Small intestine (tissue), 7 donors: ENCODE measurements around the gene DOCK9. TPM values are rescaled to one million over a fixed set of nuclear protein-coding genes. Genes with fewer than 3 reads are reported as not detected.

Experiments
- DNase-seq, 2 donors: peaks; one replicate each; pipeline versions ENCODE4 v3.0.0 to v3.0.0-alpha.2; 2013
- FAIRE-seq: peaks from 2 replicates; lab custom pipeline; 2012; peaks lifted over from hg19 to GRCh38; lab: Jason Lieb, UNC
- H3K27ac ChIP-seq, 3 donors: one replicate each; pipeline ENCODE4 v1.5.1; 2013; ENCODE audit warnings: low read length in 2 of 3, mild to moderate bottlenecking in 2 of 3, control low read depth in 1 of 3, inconsistent platforms in 1 of 3, low read depth in 1 of 3, moderate library complexity in 1 of 3
- H3K27me3 ChIP-seq, 3 donors: one replicate each; pipeline ENCODE4 v1.6.1; 2013; ENCODE audit warnings: low read length in 3 of 3, inconsistent platforms in 1 of 3; ENCODE audit not compliant: control insufficient read depth in 3 of 3, insufficient read depth in 3 of 3
- H3K36me3 ChIP-seq, 3 donors: one replicate each; pipeline ENCODE4 v1.6.1; 2013; ENCODE audit warnings: low read length in 3 of 3, inconsistent platforms in 1 of 3, low read depth in 1 of 3, mild to moderate bottlenecking in 1 of 3, moderate library complexity in 1 of 3; ENCODE audit not compliant: control insufficient read depth in 3 of 3, insufficient read depth in 2 of 3
- H3K4me1 ChIP-seq, 3 donors: one replicate each; pipeline ENCODE4 v1.6.1; 2013; ENCODE audit warnings: low read length in 2 of 3, inconsistent platforms in 1 of 3, low read depth in 1 of 3, mild to moderate bottlenecking in 1 of 3, moderate library complexity in 1 of 3; ENCODE audit not compliant: control insufficient read depth in 3 of 3, insufficient read depth in 2 of 3
- H3K4me3 ChIP-seq, 3 donors: one replicate each; pipeline ENCODE4 v1.5.1; 2013; ENCODE audit warnings: low read length in 3 of 3, control low read depth in 1 of 3, inconsistent platforms in 1 of 3, low read depth in 1 of 3, mild to moderate bottlenecking in 1 of 3, moderate library complexity in 1 of 3
- H3K9me3 ChIP-seq, 2 donors: one replicate each; pipeline ENCODE4 v1.6.1; 2013; ENCODE audit warnings: low read depth in 1 of 2, low read length in 1 of 2; ENCODE audit not compliant: control insufficient read depth in 2 of 2, insufficient read depth in 1 of 2
- WGBS, 3 donors: extraction: QIAGEN DNeasy Blood & Tissue Kit; methylation state at CpG; one replicate each; pipeline ENCODE4 v1.1.7; 2013; 5-methylcytosine and 5-hydroxymethylcytosine counted together
- polyA plus RNA-seq, 4 donors: library from polyadenylated mRNA; stranded (reverse) in 3 of 4; unstranded in 1 of 4; fragments of 200-250 nt in 3 of 4; fragments of 120-200 nt in 1 of 4; gene quantifications; one replicate each; pipeline versions ENCODE4 v1.2.1 to v1.2.3, GENCODE V29; 2013
- donor health status: healthy with polysubstance abuse.
- donor health status: control.
- donor health status: control.
- donor health status: Bipolar disorder and iron deficiency.
- donor health status: healthy.

The DOCK9 gene
- polyA plus RNA-seq, 4 donors = 18.6 to 84.3 (median 37.0) TPM

GRCh38 chr13:98958443-98958794, 19.4 kb downstream of the DOCK9 start:
- FAIRE-seq (no peak), DNase-seq (no peak)
- 92 to 98% (median 95%) methylated on average over 3 of the region's 3 CpGs for WGBS, 3 donors
- Histone ChIP-seq H3K9me3 (peaks cover 0 to 1% of the 10 kb centered on the region in 2 donors), H3K4me3 (no peak overlapping the region), H3K27ac (no peak overlapping the region), H3K36me3 (no peaks in the 10 kb centered on the region), H3K27me3 (no peaks in the 10 kb centered on the region), H3K4me1 (peaks cover 0 to 5% (median 0%) of the 10 kb centered on the region in 3 donors)

GRCh38 chr13:98957731-98958442, 20.0 kb downstream of the DOCK9 start:
- peaks cover 0 to 5% (median 0%) of the 10 kb centered on the region in 3 donors for H3K4me1 ChIP-seq
- H3K27me3 ChIP-seq = no peaks in the 10 kb centered on the region
- H3K9me3 ChIP-seq = peaks cover 0 to 1% of the 10 kb centered on the region in 2 donors
- DNase-seq (no peak), FAIRE-seq (no peak)
- WGBS, 3 donors = 82 to 91% (median 83%) methylated on average over 3 of the region's 3 CpGs
- H3K4me3 ChIP-seq = no peak overlapping the region
- no peaks in the 10 kb centered on the region for H3K36me3 ChIP-seq
- no peak overlapping the region for H3K27ac ChIP-seq

GRCh38 chr13:98955336-98955735, 22.5 kb downstream of the DOCK9 start:
- Histone ChIP-seq H3K27ac (no peak overlapping the region), H3K27me3 (no peaks in the 10 kb centered on the region), H3K36me3 (no peaks in the 10 kb centered on the region), H3K9me3 (no peaks in the 10 kb centered on the region), H3K4me1 (peaks cover 0 to 5% (median 0%) of the 10 kb centered on the region in 3 donors), H3K4me3 (no peak overlapping the region)
- DNase-seq (no peak), FAIRE-seq (no peak)
- 95 to 97% (median 97%) methylated on average over 9 of the region's 9 CpGs for WGBS, 3 donors

GRCh38 chr13:98954313-98954712, 23.6 kb downstream of the DOCK9 start:
- no peak for FAIRE-seq
- Histone ChIP-seq H3K9me3 (no peaks in the 10 kb centered on the region), H3K27me3 (no peaks in the 10 kb centered on the region), H3K36me3 (no peaks in the 10 kb centered on the region), H3K4me3 (no peak overlapping the region), H3K27ac (no peak overlapping the region), H3K4me1 (peaks cover 0 to under 1% (median 0%) of the 10 kb centered on the region in 3 donors)
- DNase-seq = no peak
- WGBS, 3 donors = 84 to 95% (median 95%) methylated on average over 4 of the region's 4 CpGs

- Histone ChIP-seq H3K36me3 (no peaks in the 10 kb centered on the region), H3K4me3 (no peak overlapping the region), H3K27ac (no peak overlapping the region), H3K9me3 (no peaks in the 10 kb centered on the region), H3K27me3 (no peaks in the 10 kb centered on the region), H3K4me1 (no peaks in the 10 kb centered on the region)
- 92 to 97% (median 96%) methylated on average over 6 of the region's 6 CpGs for WGBS, 3 donors
- no peak for DNase-seq
- no peak for FAIRE-seq
Observed at GRCh38 chr13:98951266-98951665, 26.6 kb downstream of the DOCK9 start.

GRCh38 chr13:98950705-98951104, 27.2 kb downstream of the DOCK9 start:
- Histone ChIP-seq H3K9me3 (no peaks in the 10 kb centered on the region), H3K4me1 (no peaks in the 10 kb centered on the region), H3K27ac (no peak overlapping the region), H3K27me3 (no peaks in the 10 kb centered on the region), H3K4me3 (no peak overlapping the region), H3K36me3 (no peaks in the 10 kb centered on the region)
- WGBS, 3 donors = 91 to 95% (median 93%) methylated on average over 7 of the region's 7 CpGs
- no peak for FAIRE-seq
- no peak for DNase-seq

GRCh38 chr13:98947925-98948324, 29.9 kb downstream of the DOCK9 start:
- H3K9me3 ChIP-seq = no peaks in the 10 kb centered on the region
- WGBS, 3 donors = 56 to 81% (median 73%) methylated on average over 1 of the region's 1 CpG
- H3K27me3 ChIP-seq = no peaks in the 10 kb centered on the region
- no peak overlapping the region for H3K27ac ChIP-seq
- FAIRE-seq (no peak), DNase-seq (no peak)
- no peak overlapping the region for H3K4me3 ChIP-seq
- H3K4me1 ChIP-seq = no peaks in the 10 kb centered on the region
- H3K36me3 ChIP-seq = no peaks in the 10 kb centered on the region

GRCh38 chr13:98945863-98946605, 31.8 kb downstream of the DOCK9 start:
- Histone ChIP-seq H3K27me3 (no peaks in the 10 kb centered on the region), H3K9me3 (no peaks in the 10 kb centered on the region), H3K4me1 (no peaks in the 10 kb centered on the region), H3K27ac (no peak overlapping the region), H3K4me3 (no peak overlapping the region), H3K36me3 (no peaks in the 10 kb centered on the region)
- no peak for DNase-seq
- WGBS, 3 donors = 91 to 93% (median 92%) methylated on average over 9 of the region's 9 CpGs
- no peak for FAIRE-seq
